ENCODE results near the gene INCA1.

The INCA1 gene

DNA sequence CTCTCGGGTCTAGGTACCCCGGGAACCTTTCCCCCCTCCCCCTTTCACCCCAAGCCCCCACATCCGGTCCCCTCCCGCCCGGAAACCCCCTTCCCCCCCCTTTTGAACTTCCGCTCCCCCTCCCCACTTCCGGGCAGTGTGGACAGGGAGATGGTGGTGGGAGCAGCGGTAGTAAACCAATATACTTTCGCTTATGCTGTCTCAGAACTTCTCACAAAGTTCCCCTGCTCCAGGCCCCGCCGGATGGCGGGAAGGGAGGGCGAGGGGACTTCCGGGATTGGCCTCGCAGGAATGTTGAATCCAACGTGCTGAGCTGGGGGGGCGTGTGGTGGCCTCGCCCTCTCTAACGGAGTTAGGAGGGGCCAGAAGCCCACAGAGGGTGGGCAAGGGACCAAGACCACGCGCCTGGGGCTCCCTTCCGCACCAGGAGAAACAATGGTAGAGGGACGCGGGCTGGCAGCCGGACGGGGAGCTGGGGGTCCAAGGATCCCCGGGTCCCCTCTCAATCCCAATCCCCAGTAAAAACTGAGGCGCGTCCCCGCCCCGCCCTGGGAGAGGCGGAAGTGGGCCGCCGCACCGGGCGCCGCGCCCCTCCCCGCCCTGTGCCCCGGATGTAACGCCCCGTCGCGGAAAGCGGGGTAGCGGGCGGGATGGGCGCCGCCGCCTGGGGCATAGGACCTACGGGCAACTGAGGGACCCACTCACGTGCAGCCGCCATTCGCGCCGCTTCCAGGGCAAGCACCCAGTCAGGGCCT, 49.7 kb downstream of the INCA1 start:
- DNase-seq = peak; percentile 48

DNA sequence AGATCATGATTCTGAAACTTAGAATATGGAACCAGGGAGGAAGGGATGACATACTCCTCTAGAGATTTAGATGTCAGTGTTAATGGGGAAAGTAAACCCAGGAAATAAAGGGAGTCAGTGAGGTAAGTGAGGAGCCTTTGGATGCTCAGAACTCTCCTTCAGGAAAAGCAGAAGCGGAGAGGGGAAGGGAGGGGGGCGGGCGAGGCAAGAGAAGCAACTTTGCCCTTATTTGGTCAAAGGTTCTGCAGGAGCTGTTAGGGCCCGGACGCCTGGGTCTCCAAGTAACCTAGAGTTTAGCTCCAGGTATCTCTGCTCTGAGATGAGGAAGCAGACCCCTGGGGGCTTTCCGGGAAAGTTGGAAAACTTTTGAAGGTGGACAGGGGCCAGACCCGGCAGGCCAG, 50.3 kb downstream of the INCA1 start:
- DNase-seq = peak; percentile 23

GRCh38 chr17:4946312-4946976, 50.9 kb downstream of the INCA1 start:
- no peak for DNase-seq

- no peak for DNase-seq
Observed at GRCh38 chr17:4945944-4946280, 51.4 kb downstream of the INCA1 start.

GRCh38 chr17:4945176-4945943, 52.0 kb downstream of the INCA1 start:
- DNase-seq = peak; percentile 40

GRCh38 chr17:4944554-4945175, 52.7 kb downstream of the INCA1 start:
- DNase-seq = no peak

GRCh38 chr17:4944163-4944553, 53.2 kb downstream of the INCA1 start:
- DNase-seq = peak; percentile 24

- no peak for DNase-seq
Observed at GRCh38 chr17:4942760-4943508, 54.4 kb downstream of the INCA1 start.

- DNase-seq = no peak
Observed at GRCh38 chr17:4941319-4941610, 56.1 kb downstream of the INCA1 start.

- DNase-seq = peak; percentile 45
Observed at GRCh38 chr17:4940555-4941318, 56.6 kb downstream of the INCA1 start.

DNA sequence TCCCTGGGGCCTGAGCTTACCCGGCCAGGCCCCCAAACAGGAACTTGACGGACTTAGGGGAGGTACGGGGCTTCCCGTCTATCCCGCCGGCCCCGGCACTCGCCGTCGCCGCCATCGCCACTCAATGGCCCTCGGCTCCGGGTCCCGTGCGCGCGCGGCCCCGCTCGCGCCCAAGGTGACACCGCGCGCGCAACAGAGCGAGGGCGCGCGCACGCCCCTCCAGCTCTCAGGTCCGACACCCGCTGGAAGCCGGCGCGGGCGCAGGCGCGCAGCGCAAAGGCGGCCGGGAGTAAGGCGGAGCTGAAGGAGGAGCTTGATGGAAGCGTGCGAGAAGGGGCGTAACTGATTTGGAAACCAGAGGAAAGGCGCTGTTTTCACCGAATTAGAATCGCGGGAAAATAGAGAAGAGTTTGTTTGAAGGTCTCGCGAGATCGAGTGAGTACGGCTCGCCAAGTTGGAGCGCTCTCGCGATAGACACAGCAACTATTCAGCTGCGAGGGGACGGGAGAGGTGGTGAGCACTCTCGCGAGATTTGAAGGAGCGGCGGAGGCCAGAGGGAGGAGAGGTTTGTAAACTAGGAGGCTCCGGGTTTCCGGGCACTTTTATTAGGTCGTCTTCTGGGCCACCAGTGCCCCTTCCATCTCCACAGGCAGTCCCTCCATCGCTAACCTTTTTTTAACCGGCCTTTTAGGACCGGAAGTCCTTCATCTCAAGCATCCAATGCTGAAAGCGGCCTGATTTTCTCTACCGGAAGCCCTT, 57.3 kb downstream of the INCA1 start, which contains the start of the genes RNF167 and SLC25A11:
TSS of gene RNF167 (plus strand) at position 473 of the 759 bp plus-strand sequence. CDS start 642 bp downstream, outside the sequence.
TSS of gene SLC25A11 (minus strand) at position 251 of the 759 bp plus-strand sequence. CDS start at position 115, 136 bp downstream.
- peak; percentile 93 for DNase-seq

- DNase-seq = no peak
Observed at GRCh38 chr17:4939546-4939795, 57.9 kb downstream of the INCA1 start.

DNA sequence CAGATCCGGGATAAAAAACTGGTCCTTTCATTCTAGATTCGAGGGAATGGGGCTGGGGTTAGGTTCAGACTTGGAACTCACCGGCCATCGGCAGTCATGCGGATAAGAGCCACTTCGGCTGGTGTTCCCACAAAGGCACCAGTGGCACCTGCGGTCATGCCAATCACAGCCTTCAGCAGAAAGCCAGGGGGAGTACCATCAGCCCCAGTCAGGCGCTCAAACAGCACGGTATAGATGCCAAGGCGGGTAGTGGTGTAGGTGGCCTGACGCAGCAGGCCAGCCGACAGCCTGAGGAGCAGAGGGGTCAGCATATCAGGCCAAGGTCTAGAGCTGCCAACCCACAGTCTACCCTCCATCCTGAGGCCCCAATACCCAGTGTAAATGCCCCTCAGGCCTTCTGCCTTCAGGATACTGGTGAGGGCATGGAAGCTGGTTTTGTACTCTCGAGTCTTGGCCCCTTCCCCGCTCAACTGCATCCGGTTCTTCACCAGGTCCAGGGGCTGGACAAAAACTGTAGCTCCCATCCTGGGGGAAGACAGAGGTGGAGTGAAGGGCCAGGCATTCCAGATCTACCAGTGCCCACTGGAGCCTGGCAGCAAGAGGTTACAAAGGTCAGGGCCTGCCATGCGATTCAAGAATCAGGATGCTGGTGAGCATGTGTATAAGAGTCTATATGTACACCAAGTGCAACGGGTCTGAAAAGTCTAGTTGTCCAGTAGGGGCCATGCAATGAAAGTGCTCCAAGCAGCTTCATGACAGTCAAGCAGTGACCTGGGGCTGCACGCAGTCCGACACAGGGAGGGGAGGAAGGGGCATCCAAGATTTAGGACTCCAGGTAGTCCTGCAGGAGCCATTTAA, 58.4 kb downstream of the INCA1 start:
- DNase-seq = no peak

Data from effector CD8-positive, alpha-beta T cell (primary cell).